GM21381 (cell line): Measurements from ENCODE around the gene PDZD8.
"Not testable (repeated sequence)": the region's sequence is repeated elsewhere in the genome, so short reads cannot be mapped to it uniquely, and the experiment has no call there.

ENCODE experiments used
- ATAC-seq: cut with Tn5 transposase; IDR thresholded peaks from one replicate; pipeline ENCODE4 v1.9.1; 2021; ENCODE audit warnings: mild to moderate bottlenecking, moderate library complexity; ENCODE audit not compliant: unreplicated experiment

Gene PDZD8

GRCh38 chr10:117350909-117351308, 24.3 kb downstream of the PDZD8 start:
- peak; percentile 77 for ATAC-seq

- ATAC-seq: no peak
Observed at GRCh38 chr10:117348236-117348635, 27.0 kb downstream of the PDZD8 start.

- ATAC-seq: no peak
Observed at GRCh38 chr10:117346574-117346973, 28.7 kb downstream of the PDZD8 start.

- ATAC-seq: no peak
Observed at GRCh38 chr10:117345143-117345542, 30.1 kb downstream of the PDZD8 start.

- peak; percentile 10 for ATAC-seq
Observed at GRCh38 chr10:117342641-117343040, 32.6 kb downstream of the PDZD8 start.

GRCh38 chr10:117341061-117341460, 34.2 kb downstream of the PDZD8 start:
- no peak for ATAC-seq

- no peak for ATAC-seq
Observed at GRCh38 chr10:117339979-117340378, 35.3 kb downstream of the PDZD8 start.

GRCh38 chr10:117339578-117339977, 35.7 kb downstream of the PDZD8 start:
- no peak for ATAC-seq

- ATAC-seq: no peak
Observed at GRCh38 chr10:117334926-117335325, 40.3 kb downstream of the PDZD8 start.

GRCh38 chr10:117334066-117334465, 41.2 kb downstream of the PDZD8 start:
- no peak for ATAC-seq

GRCh38 chr10:117327262-117327661, 48.0 kb downstream of the PDZD8 start:
- no peak for ATAC-seq

- ATAC-seq: no peak
Observed at GRCh38 chr10:117324367-117324766, 50.9 kb downstream of the PDZD8 start.

GRCh38 chr10:117322260-117322659, 53.0 kb downstream of the PDZD8 start:
- ATAC-seq: no peak

- no peak for ATAC-seq
Observed at GRCh38 chr10:117320050-117320665, 55.1 kb downstream of the PDZD8 start.

- ATAC-seq: no peak
Observed at GRCh38 chr10:117318909-117319308, 56.3 kb downstream of the PDZD8 start.

- no peak for ATAC-seq
Observed at GRCh38 chr10:117316701-117317100, 58.5 kb downstream of the PDZD8 start.

GRCh38 chr10:117313641-117314040, 61.6 kb downstream of the PDZD8 start:
- ATAC-seq: no peak

GRCh38 chr10:117312430-117312829, 62.8 kb downstream of the PDZD8 start:
- ATAC-seq: no peak

- ATAC-seq: no peak
Observed at GRCh38 chr10:117311261-117311660, 64.0 kb downstream of the PDZD8 start.

- ATAC-seq: no peak
Observed at GRCh38 chr10:117306674-117307073, 68.6 kb downstream of the PDZD8 start.

- ATAC-seq: not testable (repeated sequence)
Observed at GRCh38 chr10:117303451-117303850, 71.8 kb downstream of the PDZD8 start.

GRCh38 chr10:117300671-117301070, 74.6 kb downstream of the PDZD8 start:
- no peak for ATAC-seq

- no peak for ATAC-seq
Observed at GRCh38 chr10:117299435-117299834, 75.8 kb downstream of the PDZD8 start.
